Measurements from ENCODE around the gene TTF1.

The TTF1 gene, protein sequence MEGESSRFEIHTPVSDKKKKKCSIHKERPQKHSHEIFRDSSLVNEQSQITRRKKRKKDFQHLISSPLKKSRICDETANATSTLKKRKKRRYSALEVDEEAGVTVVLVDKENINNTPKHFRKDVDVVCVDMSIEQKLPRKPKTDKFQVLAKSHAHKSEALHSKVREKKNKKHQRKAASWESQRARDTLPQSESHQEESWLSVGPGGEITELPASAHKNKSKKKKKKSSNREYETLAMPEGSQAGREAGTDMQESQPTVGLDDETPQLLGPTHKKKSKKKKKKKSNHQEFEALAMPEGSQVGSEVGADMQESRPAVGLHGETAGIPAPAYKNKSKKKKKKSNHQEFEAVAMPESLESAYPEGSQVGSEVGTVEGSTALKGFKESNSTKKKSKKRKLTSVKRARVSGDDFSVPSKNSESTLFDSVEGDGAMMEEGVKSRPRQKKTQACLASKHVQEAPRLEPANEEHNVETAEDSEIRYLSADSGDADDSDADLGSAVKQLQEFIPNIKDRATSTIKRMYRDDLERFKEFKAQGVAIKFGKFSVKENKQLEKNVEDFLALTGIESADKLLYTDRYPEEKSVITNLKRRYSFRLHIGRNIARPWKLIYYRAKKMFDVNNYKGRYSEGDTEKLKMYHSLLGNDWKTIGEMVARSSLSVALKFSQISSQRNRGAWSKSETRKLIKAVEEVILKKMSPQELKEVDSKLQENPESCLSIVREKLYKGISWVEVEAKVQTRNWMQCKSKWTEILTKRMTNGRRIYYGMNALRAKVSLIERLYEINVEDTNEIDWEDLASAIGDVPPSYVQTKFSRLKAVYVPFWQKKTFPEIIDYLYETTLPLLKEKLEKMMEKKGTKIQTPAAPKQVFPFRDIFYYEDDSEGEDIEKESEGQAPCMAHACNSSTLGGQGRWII

DNA sequence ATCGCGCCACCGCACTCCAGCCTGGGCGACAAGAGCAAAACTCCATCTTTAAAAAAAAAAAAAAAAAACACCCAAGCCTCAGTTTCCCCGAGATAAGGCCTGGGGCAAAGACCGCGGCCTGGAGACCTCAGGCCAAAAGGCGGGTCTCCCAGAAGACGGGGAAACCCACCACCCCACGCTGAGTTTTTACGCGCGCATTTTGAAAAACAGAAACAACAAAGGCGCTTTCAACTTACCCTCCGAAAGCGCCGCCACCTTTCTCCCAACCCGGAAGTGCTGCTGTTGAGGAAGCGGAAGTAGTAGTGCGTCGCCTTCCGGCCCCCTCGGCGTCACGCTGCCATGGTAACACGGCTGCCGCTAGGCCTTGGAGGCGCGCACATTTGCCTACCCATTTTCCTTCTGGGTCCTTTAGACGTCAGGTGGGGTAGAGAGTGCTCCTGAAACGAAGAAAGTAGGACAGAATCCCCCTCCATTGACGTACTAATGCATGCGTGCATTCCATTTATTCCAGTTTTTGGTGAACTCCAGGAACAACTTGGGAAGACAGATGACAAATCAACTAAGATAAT, at the start of gene TTF1:
TSS of gene TTF1 (minus strand) at position 287 of the 569 bp plus-strand sequence. CDS start 4,019 bp downstream, outside the sequence.
- DNase-seq: peak; percentile 96

DNA sequence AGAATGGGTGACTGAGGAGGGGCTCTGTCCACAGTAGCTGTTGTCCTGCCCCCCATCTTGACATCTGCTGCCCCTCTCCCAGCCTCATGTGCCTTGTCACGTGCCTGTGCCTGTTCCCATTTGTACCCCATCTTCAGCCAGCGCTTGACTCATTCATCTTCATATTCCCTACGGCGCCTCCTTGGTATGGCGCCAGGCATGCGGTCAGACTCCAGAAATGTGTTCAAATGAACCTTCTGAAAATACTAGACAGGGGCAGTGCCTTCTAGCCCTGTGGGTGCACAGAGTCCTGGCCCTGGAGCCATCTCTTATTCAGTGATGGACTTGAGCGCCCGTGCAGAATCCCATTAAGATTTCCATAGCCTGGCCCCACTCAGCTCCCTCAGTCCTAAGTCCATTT, 49.6 kb upstream of the TTF1 start:
- no peak for DNase-seq

DNA sequence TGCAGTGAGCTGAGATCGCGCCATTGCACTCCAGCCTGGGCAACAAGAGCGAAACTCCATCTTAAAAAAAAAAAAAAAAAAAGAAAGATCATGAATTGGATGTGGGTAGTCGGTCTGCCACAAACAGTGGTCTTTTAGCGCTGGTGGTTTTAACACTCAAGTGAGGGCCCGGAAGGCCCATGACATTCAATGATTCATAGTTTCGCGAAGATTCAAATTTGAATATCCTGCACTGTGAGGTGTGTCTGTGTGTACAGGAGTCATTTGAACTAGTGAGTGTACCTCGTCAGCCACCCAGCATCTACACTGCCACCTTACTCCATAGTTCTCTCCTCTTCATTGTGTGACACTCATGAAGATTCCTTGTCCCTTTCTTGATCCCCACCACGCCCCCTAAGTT, 44.6 kb upstream of the TTF1 start:
- DNase-seq: no peak

DNA sequence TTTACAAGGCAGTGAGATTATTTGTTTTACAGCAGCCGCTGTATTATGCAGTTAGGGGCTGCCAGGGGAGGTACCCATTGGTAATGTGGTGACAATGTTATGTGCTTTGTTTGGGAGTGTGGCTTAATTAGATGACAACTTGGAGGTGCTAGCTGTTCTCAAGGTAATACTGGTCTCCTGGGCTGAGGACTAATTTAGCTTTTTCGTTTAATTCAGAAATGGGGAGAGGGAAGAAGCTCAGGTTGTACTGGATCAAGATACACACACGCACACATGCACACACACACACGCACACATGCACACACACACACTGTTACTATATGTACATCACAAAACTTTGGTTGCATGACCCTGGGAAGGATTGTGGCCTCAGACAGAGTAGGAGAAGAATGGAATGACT, 41.3 kb upstream of the TTF1 start:
- no peak for DNase-seq

GRCh38 chr9:132447346-132447745, 40.7 kb upstream of the TTF1 start:
- DNase-seq: no peak

DNA sequence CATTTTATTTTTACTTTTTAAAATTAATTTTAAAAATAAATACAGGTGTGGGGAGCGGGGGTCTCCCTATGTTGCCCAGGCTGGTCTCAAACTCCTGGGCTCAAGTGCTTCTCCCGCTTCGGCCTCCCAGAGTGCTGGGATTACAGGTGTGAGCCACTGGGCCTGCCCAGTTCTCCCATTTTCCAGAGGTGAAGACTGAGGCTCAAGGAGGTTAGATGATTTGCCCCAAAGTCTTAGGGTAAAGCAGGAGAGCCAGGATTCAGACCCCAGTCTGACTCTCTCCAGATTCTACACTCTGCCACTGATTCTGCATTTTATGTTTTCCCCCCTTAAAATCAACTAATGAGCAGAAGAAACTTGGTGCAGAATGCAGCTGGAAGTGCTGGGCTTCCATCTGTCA, 40.2 kb upstream of the TTF1 start:
- DNase-seq: no peak

GRCh38 chr9:132443951-132444607, 37.4 kb upstream of the TTF1 start:
- DNase-seq: no peak

DNA sequence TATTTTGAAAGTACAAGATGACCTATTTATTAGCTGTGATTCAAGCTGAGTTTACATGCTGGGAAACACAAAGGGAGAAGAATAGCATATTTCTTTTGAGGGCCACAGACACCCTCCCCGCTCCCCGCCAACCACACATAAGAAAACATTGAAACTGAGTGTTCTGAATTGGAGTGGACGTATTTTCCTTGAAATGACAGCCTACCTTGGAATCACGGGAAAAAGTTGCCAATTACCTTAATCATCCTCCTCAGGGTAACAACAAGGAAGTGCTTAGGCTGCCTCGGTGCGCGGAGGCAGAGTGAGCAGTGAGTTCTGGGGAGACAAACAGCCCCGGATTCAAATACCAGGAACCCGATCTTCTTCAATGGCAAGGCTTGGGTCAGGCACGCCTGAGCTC, 34.8 kb upstream of the TTF1 start:
- DNase-seq: no peak

DNA sequence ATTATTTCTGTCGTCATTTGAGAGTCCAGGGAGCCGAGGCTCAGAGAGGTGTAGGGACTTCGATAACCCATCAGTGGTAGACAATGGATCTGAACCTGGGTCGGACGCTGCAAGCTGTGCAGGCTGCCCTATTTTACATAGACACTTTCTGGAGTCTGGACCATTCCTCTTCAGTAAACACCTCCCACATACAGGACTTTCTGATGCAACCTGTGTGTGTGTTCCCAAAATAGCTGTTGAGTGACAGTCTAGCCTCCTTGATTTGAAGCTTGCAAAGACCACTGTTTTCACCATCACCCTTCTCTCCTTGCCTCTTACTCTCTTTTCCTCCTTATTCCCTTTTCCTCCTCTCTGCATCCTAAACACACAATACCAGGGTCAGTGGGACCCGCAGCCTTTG, 34.1 kb upstream of the TTF1 start:
- no peak for DNase-seq

GRCh38 chr9:132439153-132439552, 32.5 kb upstream of the TTF1 start:
- DNase-seq: no peak

DNA sequence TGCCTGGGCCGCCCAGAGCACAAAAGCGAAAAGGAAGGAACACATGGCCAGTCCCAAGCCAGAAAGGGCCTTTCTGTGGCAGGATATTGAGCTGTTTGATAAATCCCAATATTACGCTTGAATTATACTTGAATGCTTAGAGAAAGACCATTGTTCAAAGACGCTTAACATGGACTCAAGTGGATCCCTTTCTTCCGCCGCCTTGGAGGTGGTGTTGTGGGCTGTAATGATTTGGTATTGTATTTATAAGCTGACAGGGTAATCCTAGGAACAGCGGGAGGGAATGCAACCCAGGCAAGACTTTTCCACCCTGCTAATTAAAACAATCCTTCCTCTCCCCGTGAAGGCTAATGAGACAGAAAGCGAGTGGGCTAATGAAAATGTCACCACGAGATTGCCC, 28.2 kb upstream of the TTF1 start:
- DNase-seq: no peak

DNA sequence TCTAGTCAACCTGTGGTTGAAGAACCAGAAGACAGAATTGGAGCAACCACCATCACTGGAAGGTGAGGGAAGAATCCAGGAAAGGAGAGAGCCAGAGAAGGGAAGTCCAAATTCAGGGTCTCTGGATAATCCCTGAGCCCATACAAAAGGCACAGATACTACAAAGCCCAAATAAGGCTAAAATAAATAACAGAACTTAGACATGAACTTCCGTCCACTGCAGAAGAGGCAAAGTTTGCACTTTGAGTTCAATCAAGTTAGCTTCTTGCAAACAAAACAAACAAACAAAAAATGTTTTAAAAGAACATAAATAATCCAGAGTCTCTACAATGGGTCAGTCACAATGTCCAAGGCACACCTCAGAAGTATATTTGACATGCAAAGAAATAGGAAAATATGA, 24.4 kb upstream of the TTF1 start:
- DNase-seq: no peak

- no peak for DNase-seq
These were observed 20.2 kb upstream of the TTF1 start for GRCh38 chr9:132426639-132427414.

- no peak for DNase-seq
These were observed 19.0 kb upstream of the TTF1 start for GRCh38 chr9:132425675-132426062.

DNA sequence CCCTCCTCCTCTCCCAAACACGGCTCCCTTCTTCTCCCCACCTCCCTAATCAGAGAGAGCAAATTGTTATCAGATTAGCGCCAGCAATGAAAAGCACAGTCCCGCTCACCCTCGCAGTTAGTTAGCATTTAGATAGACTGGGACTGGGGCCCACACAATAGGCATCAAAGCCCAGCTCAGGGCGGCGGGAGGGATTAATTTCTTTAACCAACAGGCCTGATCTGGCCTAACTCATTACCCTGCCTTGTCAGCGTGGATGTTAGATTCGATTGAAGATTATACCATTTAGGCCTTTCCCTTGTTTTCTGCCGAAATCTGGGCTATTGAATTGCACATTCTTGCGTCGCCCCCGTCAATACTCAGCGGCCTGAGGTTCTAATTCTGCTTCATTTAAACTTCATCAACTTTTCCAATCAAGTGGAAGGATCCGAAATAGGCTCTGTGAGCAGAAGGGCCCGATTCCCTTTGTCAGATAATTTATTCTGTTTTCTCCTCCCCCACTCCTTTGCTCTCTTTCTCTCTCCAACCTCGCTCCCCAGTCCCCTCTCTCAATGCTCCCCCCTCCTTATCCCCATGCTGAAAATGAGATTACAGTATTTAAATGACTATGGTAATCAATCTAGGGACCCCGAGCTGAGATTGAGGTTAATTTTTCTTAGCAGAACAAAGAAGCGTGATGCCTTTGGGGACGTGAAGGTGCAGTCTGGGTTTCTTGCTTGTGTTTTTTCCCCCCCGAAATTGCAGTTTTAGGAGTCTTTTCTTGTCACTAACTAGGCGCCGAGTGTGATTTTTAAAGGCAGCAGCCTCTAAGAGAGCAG, 18.4 kb upstream of the TTF1 start:
- DNase-seq: no peak

DNA sequence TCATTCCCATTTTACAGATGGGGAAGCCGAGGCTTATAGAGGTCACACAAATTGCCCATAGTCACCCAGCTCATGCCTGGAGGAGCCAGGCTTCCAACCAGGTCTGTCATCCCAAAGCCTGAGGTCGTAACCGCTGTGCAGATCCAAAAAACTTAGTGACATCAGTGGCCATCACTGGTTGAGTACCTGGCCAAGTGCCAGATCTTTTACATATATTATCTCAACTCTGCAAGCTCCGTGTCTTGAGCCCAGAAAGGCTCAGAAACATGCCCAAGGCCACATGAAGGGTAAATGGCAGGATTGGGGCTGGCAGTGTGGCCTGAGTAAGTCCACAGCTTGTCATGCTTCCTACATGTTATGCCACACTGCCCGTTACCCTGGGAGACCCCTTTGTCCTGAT, 16.9 kb upstream of the TTF1 start:
- no peak for DNase-seq

DNA sequence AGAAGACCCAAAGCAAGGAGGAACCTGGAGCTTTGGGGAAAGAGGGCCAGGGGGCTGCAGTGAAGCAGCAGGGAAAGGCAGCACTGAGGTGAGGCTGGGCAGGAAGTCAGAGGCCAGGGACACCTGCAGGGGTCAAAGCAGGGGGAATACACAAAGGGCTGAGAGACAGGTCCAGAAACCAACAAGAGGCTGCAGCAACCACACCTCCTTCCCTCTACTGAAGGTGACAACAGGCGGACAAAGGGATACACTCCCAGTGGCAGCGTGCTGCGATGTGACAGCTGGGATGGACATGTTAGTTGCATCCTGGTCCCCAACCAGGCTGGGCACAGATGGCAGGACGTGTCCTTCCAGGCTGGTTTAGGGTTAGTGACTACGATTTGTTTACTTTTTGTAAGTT, 15.9 kb upstream of the TTF1 start:
- DNase-seq: no peak

DNA sequence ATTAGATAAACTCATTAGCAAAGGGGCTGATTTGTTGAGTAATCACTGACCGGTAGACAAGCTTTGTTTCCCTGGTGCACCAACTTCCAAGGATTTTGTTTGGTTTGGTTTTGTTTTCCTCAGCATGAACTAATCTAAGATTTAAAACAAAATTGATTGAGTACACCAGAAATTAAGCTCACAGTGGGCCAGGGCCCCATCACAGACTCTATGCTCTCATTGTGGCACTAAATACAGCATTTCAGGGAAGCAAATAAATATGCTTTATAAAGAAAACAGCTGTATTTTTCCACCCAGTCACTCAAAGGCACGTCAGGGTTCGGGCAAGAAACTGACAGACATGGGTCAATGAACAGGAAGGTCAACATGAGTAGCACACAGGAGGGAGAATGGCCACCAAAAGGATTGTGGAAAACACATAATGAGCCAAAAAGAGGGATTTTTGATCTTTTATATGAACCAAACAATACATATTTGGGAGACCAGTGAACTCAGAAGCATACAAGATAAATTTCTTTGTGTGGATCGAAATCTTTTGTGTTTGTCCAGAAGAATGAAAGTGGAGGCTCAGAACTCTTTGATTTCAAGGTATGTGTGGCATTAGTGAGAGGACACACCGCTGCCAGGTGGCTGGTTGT, 12.2 kb upstream of the TTF1 start:
- DNase-seq: no peak

DNA sequence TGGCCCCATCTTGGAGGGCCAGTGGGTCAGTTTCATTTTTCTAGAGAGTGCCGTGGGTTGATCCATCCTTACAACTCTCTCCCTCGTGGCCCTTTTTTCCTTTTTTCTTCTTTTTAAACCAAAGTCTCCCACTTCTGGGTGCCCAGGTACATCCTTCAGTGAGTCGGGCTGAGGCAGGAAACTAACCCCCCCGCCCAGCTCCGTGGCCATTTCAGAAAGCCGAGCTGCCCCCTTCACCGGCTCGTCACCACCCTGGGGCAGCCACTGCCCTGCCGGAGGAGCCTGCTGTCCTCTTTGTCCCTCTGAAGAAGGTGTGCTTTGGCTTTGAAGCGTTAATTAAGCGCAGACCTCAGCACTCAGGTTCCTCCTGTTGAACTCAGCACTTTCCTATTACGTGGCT, 8.5 kb upstream of the TTF1 start:
- no peak for DNase-seq

DNA sequence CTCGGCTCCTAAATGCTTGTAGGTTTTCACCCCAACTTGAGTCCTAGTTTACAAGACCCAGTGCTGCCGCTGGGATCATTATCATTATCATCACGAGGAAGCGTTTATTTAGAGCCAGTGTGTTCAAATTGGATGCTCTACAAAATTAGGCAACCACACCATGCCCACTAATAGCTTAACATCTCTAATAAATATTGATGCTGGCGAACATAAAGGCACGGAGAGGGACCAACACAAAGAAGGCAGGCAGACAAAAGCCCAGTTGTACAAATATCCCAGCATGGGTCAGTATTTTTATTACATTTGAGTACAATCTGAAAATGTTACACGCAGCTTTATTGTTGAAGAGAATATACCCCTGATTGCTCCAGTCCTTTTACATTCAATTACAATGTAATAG, 8.1 kb upstream of the TTF1 start:
- DNase-seq: no peak

- DNase-seq: no peak
These were observed 7.3 kb upstream of the TTF1 start for GRCh38 chr9:132413926-132414325.
